Vagina (tissue), 2 donors: ENCODE data around the gene ACTN4. TPM values are rescaled to one million over a fixed set of nuclear protein-coding genes. Genes with fewer than 3 reads are reported as not detected.

ENCODE experiments used
- DNase-seq, 2 donors: peaks; one replicate each; pipeline ENCODE4 v3.0.0-alpha.2; 2017; ENCODE audit errors: extremely low spot score in 2 of 2
- H3K27ac ChIP-seq: fragments of 200-600 bp; sonication (generic); one replicate; pipeline ENCODE4 v1.5.1; 2019
- H3K27me3 ChIP-seq: fragments of 200-600 bp; sonication (generic); one replicate; pipeline ENCODE4 v1.5.1; 2019
- H3K36me3 ChIP-seq, 2 donors: fragments of 200-600 bp; sonication (generic); one replicate each; pipeline ENCODE4 v1.5.1; 2017 to 2019
- H3K4me1 ChIP-seq: fragments of 200-600 bp; sonication (generic); one replicate; pipeline ENCODE4 v1.5.1; 2019
- H3K4me3 ChIP-seq, 2 donors: fragments of 200-600 bp; sonication (generic); 1 replicate in 1 of 2; 2 replicates in 1 of 2; pipeline ENCODE4 v1.5.1; 2016 to 2019
- H3K9me3 ChIP-seq: fragments of 200-600 bp; sonication (generic); one replicate; pipeline ENCODE4 v1.5.1; 2019
- POLR2A ChIP-seq, 2 donors: fragments of 450-650 bp; IDR thresholded peaks; one replicate each; pipeline ENCODE4 v1.6.1; 2017; ENCODE audit warnings: antibody characterized with exemption in 2 of 2, mild to moderate bottlenecking in 2 of 2, moderate library complexity in 2 of 2
- POLR2AphosphoS5 ChIP-seq, 2 donors: sonication (generic); formaldehyde crosslinking; IDR thresholded peaks; one replicate each; pipeline ENCODE4 v1.9.0; 2017; ENCODE audit warnings: antibody characterized with exemption in 2 of 2, mild to moderate bottlenecking in 2 of 2, low read depth in 1 of 2; ENCODE audit not compliant: insufficient read depth in 1 of 2
- intact Hi-C: fragments of 100-400 bp; cut with DNase I; formaldehyde crosslinking; loops from one replicate; pipeline ENCODE4 v1.15.1; 2023
- total RNA-seq: library from RNA; depleted of rRNA; stranded (reverse); fragments of >200 nt; gene quantifications from one replicate; pipeline ENCODE4 v1.2.3, GENCODE V29; 2016
- TF ChIP-seq, protein P1 (sequence below), 3 experiments: fragments of 450-650 bp in 2 of 3; fragments of 200-600 bp in 1 of 3; sonication (generic) in 1 of 3; IDR thresholded peaks; one replicate each; pipeline ENCODE4 v1.5.1; 2017 to 2019; ENCODE audit warnings: antibody characterized with exemption in 3 of 3, mild to moderate bottlenecking in 2 of 3, moderate library complexity in 2 of 3

ACTN4 gene
- total RNA-seq, 1 donor from 2014 or later, result 513 TPM

DNA sequence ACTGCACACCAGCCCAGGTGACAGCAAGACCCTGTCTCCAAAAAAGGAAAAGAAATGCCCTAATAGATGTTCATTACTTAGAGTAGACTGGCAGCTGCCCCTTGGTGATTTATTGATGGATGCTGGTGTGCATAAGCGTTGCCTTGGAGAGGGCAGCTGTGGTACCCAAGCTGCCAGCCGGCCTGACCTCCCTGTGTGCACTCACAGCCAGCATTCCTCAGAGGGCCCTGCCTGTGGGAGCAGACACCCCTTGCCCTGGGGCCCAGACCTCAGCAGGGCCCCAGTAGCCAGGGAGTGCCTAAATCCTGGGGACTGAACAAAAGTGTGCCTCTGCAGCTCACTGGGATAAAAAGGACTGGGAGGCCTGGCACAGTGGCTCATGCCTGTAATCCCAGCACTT lies 7.8 kb upstream of the ACTN4 start:
- no peak for DNase-seq
- Histone ChIP-seq H3K9me3 (no peaks in the 10 kb centered on the region), H3K4me1 (peaks cover 23% of the 10 kb centered on the region), H3K4me3 (no peak overlapping the region), H3K27ac (no peak overlapping the region), H3K27me3 (no peaks in the 10 kb centered on the region), H3K36me3 (no peaks in the 10 kb centered on the region)
- TF ChIP-seq POLR2A (IDR thresholded peaks at IDR 0.05) (no peak), POLR2AphosphoS5 (IDR thresholded peaks at IDR 0.05; ENCODE audit: insufficient read depth in 1 of 2, low read depth in 1 of 2) (no peak)
- TF ChIP-seq, protein P1, sequence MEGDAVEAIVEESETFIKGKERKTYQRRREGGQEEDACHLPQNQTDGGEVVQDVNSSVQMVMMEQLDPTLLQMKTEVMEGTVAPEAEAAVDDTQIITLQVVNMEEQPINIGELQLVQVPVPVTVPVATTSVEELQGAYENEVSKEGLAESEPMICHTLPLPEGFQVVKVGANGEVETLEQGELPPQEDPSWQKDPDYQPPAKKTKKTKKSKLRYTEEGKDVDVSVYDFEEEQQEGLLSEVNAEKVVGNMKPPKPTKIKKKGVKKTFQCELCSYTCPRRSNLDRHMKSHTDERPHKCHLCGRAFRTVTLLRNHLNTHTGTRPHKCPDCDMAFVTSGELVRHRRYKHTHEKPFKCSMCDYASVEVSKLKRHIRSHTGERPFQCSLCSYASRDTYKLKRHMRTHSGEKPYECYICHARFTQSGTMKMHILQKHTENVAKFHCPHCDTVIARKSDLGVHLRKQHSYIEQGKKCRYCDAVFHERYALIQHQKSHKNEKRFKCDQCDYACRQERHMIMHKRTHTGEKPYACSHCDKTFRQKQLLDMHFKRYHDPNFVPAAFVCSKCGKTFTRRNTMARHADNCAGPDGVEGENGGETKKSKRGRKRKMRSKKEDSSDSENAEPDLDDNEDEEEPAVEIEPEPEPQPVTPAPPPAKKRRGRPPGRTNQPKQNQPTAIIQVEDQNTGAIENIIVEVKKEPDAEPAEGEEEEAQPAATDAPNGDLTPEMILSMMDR (IDR thresholded peaks at IDR 0.05), result no peak
- intact Hi-C loops, result no loop called here

DNA sequence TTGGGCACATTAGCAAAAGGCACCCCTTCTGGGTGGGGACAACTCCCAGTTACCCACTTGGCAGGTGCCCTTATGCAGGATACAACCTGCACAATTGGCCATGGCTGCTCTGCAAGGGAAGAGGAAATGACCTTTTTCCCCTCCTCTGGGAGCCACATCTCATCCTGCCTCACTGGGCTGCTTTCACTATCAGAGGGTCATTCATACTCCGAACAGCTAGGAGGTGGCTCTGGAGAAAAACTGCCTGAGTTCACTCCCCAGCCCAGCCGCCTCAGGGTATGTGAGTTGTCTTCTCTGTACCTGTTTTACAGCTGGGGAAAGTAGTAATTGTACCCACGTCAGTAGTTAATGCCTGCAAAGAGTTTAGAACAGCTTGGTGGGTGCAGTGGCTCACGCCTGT lies 7.1 kb upstream of the ACTN4 start:
- H3K4me3 ChIP-seq, result no peak overlapping the region
- no peak for TF ChIP-seq POLR2A (IDR thresholded peaks at IDR 0.05)
- TF ChIP-seq POLR2AphosphoS5 (IDR thresholded peaks at IDR 0.05; ENCODE audit: insufficient read depth in 1 of 2, low read depth in 1 of 2), result no peak
- TF ChIP-seq, protein P1 (IDR thresholded peaks at IDR 0.05), result no peak
- intact Hi-C loops, result no loop called here
- no peaks in the 10 kb centered on the region for H3K9me3 ChIP-seq
- peaks cover 18% of the 10 kb centered on the region for H3K4me1 ChIP-seq
- H3K36me3 ChIP-seq, result no peaks in the 10 kb centered on the region
- no peaks in the 10 kb centered on the region for H3K27me3 ChIP-seq
- no peak for DNase-seq
- peak overlapping the region; percentile 33 for H3K27ac ChIP-seq

DNA sequence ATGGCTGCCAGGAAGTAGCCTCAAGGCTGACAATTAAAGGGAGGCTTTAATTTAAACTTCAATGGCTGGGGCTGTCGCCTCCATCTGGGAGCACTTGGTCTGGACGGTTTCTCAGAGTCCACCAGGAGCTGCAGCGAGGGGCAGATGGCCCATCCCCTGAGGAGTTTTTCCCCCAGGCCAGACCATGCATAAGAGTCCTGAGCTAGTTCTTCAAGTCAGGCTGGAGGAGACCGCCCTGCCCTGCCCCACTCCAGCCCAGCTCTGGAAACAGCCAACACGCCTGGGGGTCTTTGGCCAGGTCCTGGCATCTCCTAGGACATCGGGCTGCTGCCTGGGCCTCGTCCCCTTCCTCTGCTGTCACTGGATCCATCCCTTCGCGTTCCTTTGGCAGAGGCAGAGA lies 5.3 kb upstream of the ACTN4 start:
- no peak for DNase-seq
- TF ChIP-seq, protein P1 (IDR thresholded peaks at IDR 0.05), result no peak
- TF ChIP-seq POLR2A (IDR thresholded peaks at IDR 0.05) (no peak), POLR2AphosphoS5 (IDR thresholded peaks at IDR 0.05; ENCODE audit: insufficient read depth in 1 of 2, low read depth in 1 of 2) (no peak)
- Histone ChIP-seq H3K27me3 (no peaks in the 10 kb centered on the region), H3K4me3 (no peak overlapping the region), H3K9me3 (no peaks in the 10 kb centered on the region), H3K4me1 (peaks cover 9% of the 10 kb centered on the region), H3K36me3 (no peaks in the 10 kb centered on the region), H3K27ac (no peak overlapping the region)
- intact Hi-C loops, result no loop called here

DNA sequence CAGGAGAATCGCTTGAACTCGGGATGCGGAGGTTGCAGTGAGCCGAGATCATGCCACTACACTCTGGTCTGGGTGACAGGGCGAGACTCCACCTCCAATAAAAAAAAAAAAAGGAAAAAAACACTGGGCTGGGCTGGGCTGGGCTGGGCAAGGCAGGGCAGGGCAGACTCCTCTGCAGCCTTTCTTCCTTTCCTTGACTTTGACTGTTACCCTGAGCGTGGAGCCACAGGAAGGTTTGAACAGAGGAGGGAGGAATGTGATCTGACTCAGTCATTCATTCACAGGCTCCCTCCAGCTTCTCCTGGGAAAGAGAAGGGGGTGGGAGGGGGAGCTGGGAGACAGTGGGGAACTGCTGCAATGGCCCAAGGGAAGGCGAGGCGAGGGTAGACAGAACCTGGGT lies 2.7 kb upstream of the ACTN4 start:
- DNase-seq, result no peak
- H3K4me3 ChIP-seq, result no peak overlapping the region
- peaks cover 15% of the 10 kb centered on the region for H3K4me1 ChIP-seq
- no peaks in the 10 kb centered on the region for H3K36me3 ChIP-seq
- TF ChIP-seq, protein P1 (IDR thresholded peaks at IDR 0.05), result no peak
- no peak for TF ChIP-seq POLR2AphosphoS5 (IDR thresholded peaks at IDR 0.05; ENCODE audit: insufficient read depth in 1 of 2, low read depth in 1 of 2)
- TF ChIP-seq POLR2A (IDR thresholded peaks at IDR 0.05), result no peak
- no peaks in the 10 kb centered on the region for H3K9me3 ChIP-seq
- intact Hi-C loops, result loop anchor here (5.0 kb wide), 2 partner anchors 58 to 208 kb away; no protein-coding TSS in a partner anchor
- H3K27ac ChIP-seq, result no peak overlapping the region
- no peaks in the 10 kb centered on the region for H3K27me3 ChIP-seq

DNA sequence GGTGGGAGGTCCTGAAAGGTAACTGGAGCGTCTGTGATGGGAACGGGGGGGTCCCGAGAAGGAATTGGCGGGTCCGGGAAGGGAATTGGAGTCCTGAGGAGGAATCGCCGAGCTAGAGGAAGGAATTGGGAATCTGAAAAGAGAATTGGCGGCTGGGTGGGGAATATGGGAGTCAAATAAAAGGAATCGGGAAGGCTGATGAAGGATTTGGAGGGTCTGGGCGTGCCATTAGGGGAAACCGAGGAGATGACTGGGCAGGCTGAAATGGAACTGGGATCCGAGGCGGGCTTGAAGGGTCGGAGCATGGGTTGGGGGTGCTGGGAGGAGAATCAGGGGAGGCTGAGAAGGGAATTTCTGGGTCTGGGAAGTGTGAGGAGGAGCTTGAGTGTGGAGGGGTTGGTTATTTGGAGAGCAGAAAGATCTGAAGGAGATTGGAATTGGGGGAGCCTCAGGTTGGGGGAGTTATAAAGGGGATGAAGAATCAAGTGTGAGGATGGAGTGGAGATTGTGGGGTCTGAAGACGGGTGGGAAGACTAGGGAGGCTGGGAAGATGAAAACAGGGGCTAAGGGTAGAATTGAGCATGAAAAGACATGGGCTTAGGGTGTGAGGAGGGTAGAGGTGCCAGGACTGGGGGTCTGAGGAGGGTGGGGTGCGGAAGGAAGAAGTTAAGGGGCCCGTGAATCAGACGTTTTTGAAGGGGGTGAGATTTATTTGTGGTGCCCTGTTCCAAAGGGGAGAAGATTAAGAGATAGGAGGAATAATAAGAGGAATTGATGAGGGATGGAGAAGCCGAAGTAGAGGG lies 718 bp downstream of the ACTN4 start:
- Histone ChIP-seq H3K27me3 (no peaks in the 10 kb centered on the region), H3K9me3 (no peaks in the 10 kb centered on the region), H3K4me3 (peak overlapping the region; percentile 97 to 99), H3K4me1 (peaks cover 49% of the 10 kb centered on the region), H3K36me3 (no peaks in the 10 kb centered on the region), H3K27ac (peak overlapping the region; percentile 97)
- no peak for DNase-seq
- no peak for TF ChIP-seq POLR2A (IDR thresholded peaks at IDR 0.05)
- TF ChIP-seq, protein P1 (IDR thresholded peaks at IDR 0.05), result no peak
- no peak for TF ChIP-seq POLR2AphosphoS5 (IDR thresholded peaks at IDR 0.05; ENCODE audit: insufficient read depth in 1 of 2, low read depth in 1 of 2)
- intact Hi-C loops, result loop anchor here (5.0 kb wide), 2 partner anchors 54 to 204 kb away; no protein-coding TSS in a partner anchor
